Mucosa of stomach (tissue), 1 donor: Measurements from ENCODE around the gene NOL9.
"Not testable (repeated sequence)": the region's sequence is repeated elsewhere in the genome, so short reads cannot be mapped to it uniquely, and the experiment has no call there.

Source experiments
- H3K27me3 ChIP-seq: one replicate; pipeline ENCODE4 v1.7.0; 2013; ENCODE audit warnings: mild to moderate bottlenecking, low read length; ENCODE audit not compliant: control insufficient read depth, insufficient read depth
- H3K36me3 ChIP-seq: one replicate; pipeline ENCODE4 v1.7.0; 2013; ENCODE audit warnings: low read length; ENCODE audit not compliant: control insufficient read depth, insufficient read depth
- H3K4me1 ChIP-seq: one replicate; pipeline ENCODE4 v1.7.0; 2013; ENCODE audit warnings: mild to moderate bottlenecking, low read length; ENCODE audit not compliant: control insufficient read depth, insufficient read depth
- H3K4me3 ChIP-seq: one replicate; pipeline ENCODE4 v1.7.0; 2013; ENCODE audit warnings: low read length
- H3K9ac ChIP-seq: one replicate; pipeline ENCODE4 v1.7.0; 2013; ENCODE audit warnings: mild to moderate bottlenecking, low read length, moderate library complexity
- H3K9me3 ChIP-seq: one replicate; pipeline ENCODE4 v1.7.0; 2013; ENCODE audit warnings: mild to moderate bottlenecking, low read length, moderate library complexity; ENCODE audit not compliant: control insufficient read depth
- donor health status: Pancreatic carcinoma.

NOL9 gene

GRCh38 chr1:6578624-6579373, 24.5 kb upstream of the NOL9 start:
- H3K4me3 ChIP-seq, result no peak overlapping the region

DNA sequence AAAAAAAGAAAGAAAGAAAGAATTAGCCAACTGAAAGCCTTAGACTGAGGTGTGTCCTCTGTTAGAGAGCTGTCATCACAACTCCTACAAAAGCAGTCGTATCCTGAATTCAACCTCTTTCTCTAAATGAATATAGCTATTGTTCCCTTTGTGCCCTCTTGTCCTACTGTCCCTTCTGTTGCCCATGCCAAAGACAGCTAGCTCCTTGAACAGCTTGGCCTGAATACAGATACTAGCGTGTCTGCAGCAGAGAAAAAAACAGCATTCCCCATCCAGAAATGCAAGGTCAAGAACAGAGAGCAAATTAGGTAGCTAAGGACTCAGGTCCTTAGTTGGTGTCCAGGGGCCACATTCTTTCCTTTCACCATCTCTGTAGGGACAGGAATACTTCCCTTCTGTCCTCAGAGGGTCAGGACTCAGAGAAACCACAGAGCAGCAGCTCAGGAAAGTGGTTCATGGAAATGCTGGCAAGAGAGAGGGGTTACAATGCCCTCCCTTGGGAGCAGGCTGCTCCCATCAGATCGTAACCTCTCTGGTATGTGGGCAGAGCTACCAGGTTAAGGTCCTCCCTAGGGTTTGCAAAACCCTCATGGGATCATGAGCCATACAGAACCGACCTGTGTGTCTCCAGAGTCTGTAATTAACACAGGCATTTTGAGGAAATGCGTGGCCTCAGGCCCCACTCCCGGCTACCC, 23.7 kb upstream of the NOL9 start:
- no peaks in the 10 kb centered on the region for H3K27me3 ChIP-seq
- H3K9ac ChIP-seq, result no peak overlapping the region
- no peak overlapping the region for H3K4me3 ChIP-seq

More at GRCh38 chr1:6578624-6579373, 24.5 kb upstream of the NOL9 start:
- Histone ChIP-seq H3K9me3 (no peaks in the 10 kb centered on the region), H3K36me3 (no peaks in the 10 kb centered on the region), H3K4me1 (peaks cover 32% of the 10 kb centered on the region), H3K9ac (peak overlapping the region; percentile 36), H3K27me3 (no peaks in the 10 kb centered on the region)

DNA sequence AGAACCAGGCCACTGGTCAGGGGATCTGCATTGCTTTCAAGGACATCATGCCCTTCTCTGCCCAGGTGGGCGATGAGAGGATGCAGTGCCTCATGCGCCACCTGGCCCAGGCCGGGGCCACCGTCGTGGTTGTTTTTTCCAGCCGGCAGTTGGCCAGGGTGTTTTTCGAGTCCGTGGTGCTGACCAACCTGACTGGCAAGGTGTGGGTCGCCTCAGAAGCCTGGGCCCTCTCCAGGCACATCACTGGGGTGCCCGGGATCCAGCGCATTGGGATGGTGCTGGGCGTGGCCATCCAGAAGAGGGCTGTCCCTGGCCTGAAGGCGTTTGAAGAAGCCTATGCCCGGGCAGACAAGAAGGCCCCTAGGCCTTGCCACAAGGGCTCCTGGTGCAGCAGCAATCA, 20.5 kb upstream of the NOL9 start:
- no peaks in the 10 kb centered on the region for H3K36me3 ChIP-seq
- H3K9me3 ChIP-seq, result no peaks in the 10 kb centered on the region
- no peak overlapping the region for H3K9ac ChIP-seq
- peaks cover 8% of the 10 kb centered on the region for H3K27me3 ChIP-seq
- H3K4me3 ChIP-seq, result no peak overlapping the region
- H3K4me1 ChIP-seq, result peaks cover 5% of the 10 kb centered on the region

More for the DNA sequence above, 23.7 kb upstream of the NOL9 start:
- Histone ChIP-seq H3K9me3 (no peaks in the 10 kb centered on the region), H3K4me1 (peaks cover 30% of the 10 kb centered on the region), H3K36me3 (no peaks in the 10 kb centered on the region)

DNA sequence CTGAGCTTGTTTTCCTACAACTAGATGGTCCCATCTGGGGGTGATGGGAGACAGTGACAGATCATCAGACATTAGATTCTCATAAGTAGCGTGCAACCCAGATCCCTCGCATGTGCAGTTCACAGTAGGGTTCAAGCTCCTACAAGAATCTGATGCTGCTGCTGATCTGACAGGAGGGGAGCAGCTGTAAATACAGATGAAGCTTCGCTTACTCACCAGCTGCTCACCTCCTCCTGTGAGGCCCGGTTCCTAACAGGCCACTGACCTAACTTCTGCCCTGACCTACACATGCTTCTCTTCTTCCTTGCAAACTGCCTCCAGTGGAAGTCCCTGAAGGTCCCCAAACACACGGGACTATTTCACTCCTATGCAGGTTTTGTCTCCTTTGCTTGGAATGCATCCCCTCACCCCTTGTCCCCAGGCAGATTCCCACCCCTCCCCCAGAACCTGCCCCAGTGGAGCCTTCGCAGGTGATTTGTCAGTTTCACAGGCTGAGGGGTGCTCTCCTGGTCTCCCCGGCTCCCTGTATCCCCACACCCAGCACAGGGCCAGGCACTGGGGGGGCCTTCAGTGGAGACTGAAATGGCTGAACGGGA, 19.8 kb upstream of the NOL9 start:
- no peaks in the 10 kb centered on the region for H3K4me1 ChIP-seq

DNA sequence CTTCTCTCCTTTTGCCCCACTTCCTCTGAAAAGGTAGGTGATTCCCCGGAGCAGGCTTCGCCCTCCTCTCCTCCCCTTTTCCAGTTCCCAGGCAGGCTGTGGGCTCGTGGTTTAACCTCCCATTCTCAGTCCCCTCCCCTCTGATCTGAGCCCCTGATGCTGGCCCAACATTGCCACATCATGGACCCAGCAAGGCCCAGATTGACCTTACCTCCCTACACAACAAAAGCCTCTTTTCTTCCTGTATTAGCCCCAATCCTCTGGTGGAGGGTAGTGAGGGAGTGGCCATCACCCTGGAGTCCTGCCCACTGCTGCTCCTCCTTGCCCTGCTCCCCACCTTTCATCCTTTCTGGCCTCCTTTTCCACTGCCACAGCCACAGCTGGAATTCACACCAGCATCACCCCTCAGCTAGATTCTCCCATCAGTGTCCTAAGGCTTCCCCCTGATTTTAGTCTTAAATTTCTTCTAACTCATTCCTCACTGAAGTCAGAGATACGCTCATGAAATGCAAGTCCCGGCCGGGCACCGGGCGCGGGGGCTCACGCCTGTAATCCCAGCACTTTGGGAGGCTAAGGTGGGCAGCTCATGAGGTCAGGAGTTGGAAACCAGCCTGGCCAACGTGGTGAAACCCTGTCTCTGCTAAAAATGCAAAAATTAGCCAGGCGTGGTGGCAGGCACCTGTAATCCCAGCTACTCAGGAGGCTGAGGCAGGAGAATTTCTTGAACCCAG, 18.5 kb upstream of the NOL9 start:
- no peaks in the 10 kb centered on the region for H3K36me3 ChIP-seq
- no peaks in the 10 kb centered on the region for H3K4me1 ChIP-seq
- H3K9ac ChIP-seq, result no peak overlapping the region
- H3K9me3 ChIP-seq, result no peaks in the 10 kb centered on the region
- no peak overlapping the region for H3K4me3 ChIP-seq
- peaks cover 8% of the 10 kb centered on the region for H3K27me3 ChIP-seq

More for the DNA sequence above, 19.8 kb upstream of the NOL9 start:
- H3K9ac ChIP-seq, result no peak overlapping the region
- H3K36me3 ChIP-seq, result no peaks in the 10 kb centered on the region
- peaks cover 8% of the 10 kb centered on the region for H3K27me3 ChIP-seq
- no peaks in the 10 kb centered on the region for H3K9me3 ChIP-seq
- no peak overlapping the region for H3K4me3 ChIP-seq

DNA sequence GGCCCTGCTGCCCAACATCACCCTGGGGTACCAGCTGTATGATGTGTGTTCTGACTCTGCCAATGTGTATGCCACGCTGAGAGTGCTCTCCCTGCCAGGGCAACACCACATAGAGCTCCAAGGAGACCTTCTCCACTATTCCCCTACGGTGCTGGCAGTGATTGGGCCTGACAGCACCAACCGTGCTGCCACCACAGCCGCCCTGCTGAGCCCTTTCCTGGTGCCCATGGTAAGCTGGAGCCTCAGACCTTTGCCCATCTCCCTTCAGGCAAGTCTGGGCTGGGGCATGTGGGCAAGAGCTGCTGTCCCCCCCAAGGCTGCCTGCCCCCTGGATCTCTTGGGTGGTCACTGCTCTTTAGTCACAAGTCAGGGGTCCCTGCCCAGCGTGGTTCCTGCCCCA, 16.7 kb upstream of the NOL9 start:
- Histone ChIP-seq H3K36me3 (no peaks in the 10 kb centered on the region), H3K27me3 (peaks cover 8% of the 10 kb centered on the region), H3K4me3 (no peak overlapping the region), H3K9ac (no peak overlapping the region), H3K9me3 (no peaks in the 10 kb centered on the region), H3K4me1 (no peaks in the 10 kb centered on the region)

DNA sequence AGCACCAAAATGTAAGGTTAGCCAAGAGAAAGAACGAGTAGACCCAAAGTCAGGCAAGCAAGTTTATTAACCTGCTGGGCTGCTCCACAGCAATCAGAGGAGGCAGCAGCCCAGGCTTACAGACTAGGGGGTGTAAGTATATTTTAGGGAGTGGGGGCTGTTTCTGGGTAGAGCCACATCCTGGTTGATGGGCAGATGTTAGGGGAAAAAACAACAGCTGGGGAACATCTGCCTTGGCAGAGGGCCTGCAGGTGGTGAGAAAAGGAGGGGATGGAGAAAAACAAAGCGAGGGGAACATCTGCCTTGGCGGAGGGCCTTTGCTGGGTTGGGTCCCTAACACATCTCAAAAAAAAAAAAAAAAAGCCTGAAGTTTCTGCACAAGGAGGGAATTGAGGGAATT, 15.8 kb upstream of the NOL9 start:
- Histone ChIP-seq H3K36me3 (no peaks in the 10 kb centered on the region), H3K4me1 (no peaks in the 10 kb centered on the region), H3K9ac (no peak overlapping the region), H3K4me3 (no peak overlapping the region), H3K27me3 (peaks cover 8% of the 10 kb centered on the region), H3K9me3 (no peaks in the 10 kb centered on the region)

DNA sequence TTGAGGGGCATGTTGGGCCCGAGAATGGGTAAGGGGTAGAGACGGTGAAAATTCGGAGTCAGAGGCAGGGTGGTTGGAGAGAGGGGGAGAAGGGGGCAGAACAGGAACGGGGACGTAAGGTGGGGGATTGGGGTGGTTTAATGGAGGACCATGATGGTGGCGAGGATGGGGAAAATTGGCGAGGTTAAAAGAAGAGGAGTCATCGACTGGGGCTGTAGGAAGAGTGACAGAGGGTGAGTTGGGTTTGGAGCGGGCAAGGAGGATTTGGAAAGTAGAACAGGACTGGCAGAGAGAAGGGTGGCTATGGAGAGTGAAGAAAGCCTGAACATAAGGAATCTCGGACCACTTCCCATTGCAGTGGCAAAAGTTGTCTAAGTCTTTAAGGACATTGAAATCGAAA, 14.7 kb upstream of the NOL9 start:
- H3K9me3 ChIP-seq, result no peaks in the 10 kb centered on the region
- H3K4me1 ChIP-seq, result no peaks in the 10 kb centered on the region
- no peaks in the 10 kb centered on the region for H3K36me3 ChIP-seq
- H3K4me3 ChIP-seq, result no peak overlapping the region
- H3K27me3 ChIP-seq, result peaks cover 8% of the 10 kb centered on the region
- H3K9ac ChIP-seq, result no peak overlapping the region

- Histone ChIP-seq H3K27me3 (no peaks in the 10 kb centered on the region), H3K4me1 (peaks cover 3% of the 10 kb centered on the region)
These were observed 6.0 kb upstream of the NOL9 start for GRCh38 chr1:6560267-6560666.

GRCh38 chr1:6559161-6559560, 4.8 kb upstream of the NOL9 start:
- H3K9me3 ChIP-seq, H3K27me3 ChIP-seq, H3K9ac ChIP-seq, H3K4me3 ChIP-seq, H3K36me3 ChIP-seq: not testable (repeated sequence)
- H3K4me1 ChIP-seq, result peaks cover 11% of the 10 kb centered on the region

More at GRCh38 chr1:6560267-6560666, 6.0 kb upstream of the NOL9 start:
- H3K4me3 ChIP-seq, result no peak overlapping the region
- H3K36me3 ChIP-seq, result no peaks in the 10 kb centered on the region
- H3K9ac ChIP-seq, result no peak overlapping the region
- no peaks in the 10 kb centered on the region for H3K9me3 ChIP-seq

DNA sequence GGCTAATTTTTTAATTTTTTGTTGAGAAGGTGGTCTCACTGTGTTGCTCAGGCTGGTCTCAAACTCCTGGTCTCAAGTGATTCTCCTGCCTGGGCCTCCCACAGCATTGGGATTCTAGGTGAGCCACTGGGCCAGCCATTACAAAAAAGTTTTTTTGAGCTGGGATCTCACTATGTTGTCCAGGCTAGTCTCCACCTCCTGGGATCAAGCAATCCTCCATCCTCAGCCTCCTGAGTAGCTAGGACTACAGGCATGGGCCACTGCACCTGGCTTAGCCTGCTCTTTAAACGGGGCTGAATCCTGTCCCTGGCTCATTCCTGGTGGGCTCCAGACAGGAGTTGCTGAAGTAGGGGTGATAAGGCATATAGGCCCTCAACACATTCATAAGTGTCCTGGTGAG, 3.3 kb upstream of the NOL9 start:
- Histone ChIP-seq H3K4me1 (peaks cover 22% of the 10 kb centered on the region), H3K27me3 (no peaks in the 10 kb centered on the region), H3K9me3 (no peaks in the 10 kb centered on the region), H3K4me3 (no peak overlapping the region), H3K9ac (no peak overlapping the region), H3K36me3 (no peaks in the 10 kb centered on the region)
